Testis (tissue), 2 donors: ENCODE measurements around the gene CDKN2B.

Experiments
- CTCF ChIP-seq, 3 experiments: fragments of 450-650 bp in 2 of 3; fragments of 200-600 bp in 1 of 3; sonication (generic) in 1 of 3; IDR thresholded peaks; one replicate each; pipeline ENCODE4 v1.5.1; 2016 to 2019; ENCODE audit warnings: antibody characterized with exemption in 3 of 3, mild to moderate bottlenecking in 2 of 3, moderate library complexity in 1 of 3
- POLR2A ChIP-seq: fragments of 450-650 bp; IDR thresholded peaks from one replicate; pipeline ENCODE4 v1.6.1; 2017; ENCODE audit warnings: antibody characterized with exemption, mild to moderate bottlenecking, moderate library complexity

DNA sequence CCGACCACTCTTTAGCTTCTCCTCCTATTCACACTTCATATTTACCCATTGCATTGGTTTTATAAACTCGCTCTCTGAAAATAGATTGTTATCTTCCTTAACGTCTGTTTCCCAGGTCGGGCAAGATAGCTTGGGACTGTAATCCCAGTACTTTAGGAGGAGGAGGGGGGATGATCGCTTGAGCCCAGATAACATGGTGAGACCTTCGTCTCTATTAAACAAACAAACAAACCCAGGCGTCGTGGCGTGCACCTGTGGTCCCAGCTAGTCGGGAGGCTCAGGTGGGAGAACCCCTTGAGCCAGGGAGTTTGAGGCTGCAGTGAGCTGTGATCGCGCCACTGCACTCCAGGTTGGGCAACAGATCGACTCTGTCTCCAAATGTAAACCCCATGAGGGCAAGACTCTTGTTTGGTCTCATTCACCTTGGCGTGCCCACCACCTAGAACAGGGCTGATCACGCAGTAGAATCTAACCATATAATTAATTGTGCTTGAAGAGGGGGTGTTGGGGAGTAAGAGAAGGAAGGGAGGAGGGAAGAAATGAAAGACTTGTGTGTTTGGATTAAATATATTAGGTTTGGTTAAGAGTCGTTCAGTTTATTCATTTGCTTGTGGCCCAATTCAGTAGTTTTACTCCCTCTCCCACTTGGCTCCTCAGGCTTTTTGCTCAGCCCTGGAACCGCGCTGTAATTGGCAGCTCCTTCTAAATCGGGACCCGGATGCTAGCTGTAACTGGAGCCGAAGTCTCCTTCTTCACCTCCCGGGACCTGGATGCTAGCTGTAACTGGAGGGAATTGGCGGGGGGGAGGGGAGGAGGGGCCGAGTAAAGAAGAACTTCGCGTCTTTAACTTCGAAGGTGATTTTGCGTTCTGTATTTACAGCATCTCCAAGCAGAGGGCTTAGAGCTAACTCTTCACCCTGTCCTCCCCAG lies 39.8 kb downstream of the CDKN2B start:
- TF ChIP-seq CTCF (IDR thresholded peaks at IDR 0.05) (no peak), POLR2A (no peak)
